NOMO-1 (cell line): ENCODE data around the gene CRYBG1.

ENCODE experiments used
- DNase-seq, 2 experiments: peaks; one replicate each; lab custom pipeline; 2025; ENCODE audit not compliant: unreplicated experiment in 2 of 2; lab: John Stamatoyannopoulos, UW

CRYBG1 gene

GRCh38 chr6:106421496-106421895 is 61.0 kb downstream of the CRYBG1 start:
- no peak for DNase-seq

GRCh38 chr6:106422534-106422933 is 62.0 kb downstream of the CRYBG1 start:
- no peak for DNase-seq

- DNase-seq, result no peak
Measured at GRCh38 chr6:106425382-106425781, 64.9 kb downstream of the CRYBG1 start.

GRCh38 chr6:106426250-106426970 is 65.9 kb downstream of the CRYBG1 start:
- peak; percentile 21 to 73 for DNase-seq

- DNase-seq, result no peak
Measured at GRCh38 chr6:106430466-106430865, 69.9 kb downstream of the CRYBG1 start.

GRCh38 chr6:106431405-106431804 is 70.9 kb downstream of the CRYBG1 start:
- DNase-seq, result no peak

- no peak for DNase-seq
Measured at GRCh38 chr6:106431972-106432371, 71.5 kb downstream of the CRYBG1 start.

GRCh38 chr6:106434530-106434929 is 74.0 kb downstream of the CRYBG1 start:
- DNase-seq, result no peak

GRCh38 chr6:106439459-106439858 is 78.9 kb downstream of the CRYBG1 start:
- DNase-seq, result no peak

- DNase-seq, result no peak
Measured at GRCh38 chr6:106440546-106440945, 80.0 kb downstream of the CRYBG1 start.

GRCh38 chr6:106442395-106442794 is 81.9 kb downstream of the CRYBG1 start:
- DNase-seq, result no peak

GRCh38 chr6:106444777-106445507 is 84.4 kb downstream of the CRYBG1 start:
- DNase-seq, result peak; percentile 56 to 85

GRCh38 chr6:106445508-106445878 is 85.0 kb downstream of the CRYBG1 start:
- no peak for DNase-seq

GRCh38 chr6:106446287-106446885 is 85.9 kb downstream of the CRYBG1 start:
- DNase-seq, result peak in 1 of 2 experiments; percentile 69

- DNase-seq, result no peak
Measured at GRCh38 chr6:106446983-106447382, 86.5 kb downstream of the CRYBG1 start.

GRCh38 chr6:106448000-106448426 is 87.5 kb downstream of the CRYBG1 start:
- DNase-seq, result peak; percentile 88 to 89

GRCh38 chr6:106450653-106451052 is 90.1 kb downstream of the CRYBG1 start:
- DNase-seq, result no peak

- DNase-seq, result no peak
Measured at GRCh38 chr6:106451439-106451838, 90.9 kb downstream of the CRYBG1 start.

- no peak for DNase-seq
Measured at GRCh38 chr6:106452628-106453027, 92.1 kb downstream of the CRYBG1 start.

GRCh38 chr6:106453756-106454367 is 93.3 kb downstream of the CRYBG1 start:
- DNase-seq, result no peak

GRCh38 chr6:106456756-106457155 is 96.2 kb downstream of the CRYBG1 start:
- no peak for DNase-seq
